AG20443 (cell line): ENCODE data around the gene ATP9B.
"Not testable (repeated sequence)": the region's sequence is repeated elsewhere in the genome, so short reads cannot be mapped to it uniquely, and the experiment has no call there.

Source experiments
- DNase-seq: peaks from one replicate; pipeline ENCODE4 v3.0.0; 2012; ENCODE audit warnings: low spot score, mixed read lengths

ATP9B gene

GRCh38 chr18:79071503-79072210 lies 2.5 kb downstream of the ATP9B start:
- no peak for DNase-seq

GRCh38 chr18:79072655-79073054 lies 3.5 kb downstream of the ATP9B start:
- not testable (repeated sequence) for DNase-seq

- no peak for DNase-seq
Measured at GRCh38 chr18:79077181-79077580, 8.0 kb downstream of the ATP9B start.

- not testable (repeated sequence) for DNase-seq
Measured at GRCh38 chr18:79078791-79079190, 9.6 kb downstream of the ATP9B start.

GRCh38 chr18:79092874-79093273 lies 23.7 kb downstream of the ATP9B start:
- no peak for DNase-seq

GRCh38 chr18:79093986-79094385 lies 24.8 kb downstream of the ATP9B start:
- no peak for DNase-seq

GRCh38 chr18:79095216-79095615 lies 26.0 kb downstream of the ATP9B start:
- DNase-seq: no peak

GRCh38 chr18:79100944-79101343 lies 31.8 kb downstream of the ATP9B start:
- no peak for DNase-seq

- no peak for DNase-seq
Measured at GRCh38 chr18:79102886-79103285, 33.7 kb downstream of the ATP9B start.

GRCh38 chr18:79104137-79104536 lies 34.9 kb downstream of the ATP9B start:
- no peak for DNase-seq

- DNase-seq: no peak
Measured at GRCh38 chr18:79105455-79105854, 36.3 kb downstream of the ATP9B start.

GRCh38 chr18:79106084-79106483 lies 36.9 kb downstream of the ATP9B start:
- no peak for DNase-seq

- no peak for DNase-seq
Measured at GRCh38 chr18:79107886-79108285, 38.7 kb downstream of the ATP9B start.

GRCh38 chr18:79108549-79109215 lies 39.5 kb downstream of the ATP9B start:
- DNase-seq: peak; percentile 22

GRCh38 chr18:79111483-79111882 lies 42.3 kb downstream of the ATP9B start:
- no peak for DNase-seq

GRCh38 chr18:79117385-79117784 lies 48.2 kb downstream of the ATP9B start:
- no peak for DNase-seq

- DNase-seq: no peak
Measured at GRCh38 chr18:79117788-79118187, 48.6 kb downstream of the ATP9B start.

- DNase-seq: no peak
Measured at GRCh38 chr18:79118797-79119196, 49.6 kb downstream of the ATP9B start.

- DNase-seq: no peak
Measured at GRCh38 chr18:79121746-79122474, 52.7 kb downstream of the ATP9B start.

- no peak for DNase-seq
Measured at GRCh38 chr18:79123948-79124347, 54.8 kb downstream of the ATP9B start.

GRCh38 chr18:79129120-79129519 lies 59.9 kb downstream of the ATP9B start:
- DNase-seq: no peak

GRCh38 chr18:79133724-79134123 lies 64.5 kb downstream of the ATP9B start:
- DNase-seq: no peak

GRCh38 chr18:79135924-79136323 lies 66.7 kb downstream of the ATP9B start:
- no peak for DNase-seq
